Neural cell (in vitro differentiated cells): ENCODE data around the gene TMEM208. TPM values are rescaled to one million over a fixed set of nuclear protein-coding genes. Genes with fewer than 3 reads are reported as not detected.
A peak's percentile ranks its signal among the peaks of the same experiment; 100 is the strongest.

Experiments used
- H2AFZ ChIP-seq: fragments of 200-600, 300-800 bp; sonication (generic), shearing (Covaris generic); 2 replicates; pipeline ENCODE4 v1.6.0; 2014; ENCODE audit warnings: low read depth, mild to moderate bottlenecking, antibody characterized with exemption, low read length, moderate library complexity
- H3F3A ChIP-seq: fragments of 200-600 bp; shearing (Covaris generic); 2 replicates; pipeline ENCODE4 v1.6.1; 2016; ENCODE audit warnings: mild to moderate bottlenecking, moderate library complexity, mixed read lengths, antibody characterized with exemption, low read length; ENCODE audit not compliant: insufficient read depth, poor library complexity, severe bottlenecking
- H3K27ac ChIP-seq: fragments of 200-600, 300-800 bp; sonication (generic), shearing (Covaris generic); 2 replicates; pipeline ENCODE4 v1.5.1; 2014; ENCODE audit warnings: mild to moderate bottlenecking, low read length, moderate library complexity
- H3K27me3 ChIP-seq: fragments of 300-800, 200-600 bp; sonication (generic), shearing (Covaris generic); 2 replicates; pipeline ENCODE4 v1.6.0; 2014; ENCODE audit warnings: mild to moderate bottlenecking, low read depth, low read length, moderate library complexity; ENCODE audit not compliant: insufficient read depth
- H3K36me3 ChIP-seq: fragments of 300-800, 200-600 bp; sonication (generic), shearing (Covaris generic); 2 replicates; pipeline ENCODE4 v1.5.1; 2014; ENCODE audit warnings: mild to moderate bottlenecking, antibody characterized with exemption, low read length, moderate library complexity; ENCODE audit not compliant: insufficient read depth
- H3K4me2 ChIP-seq: fragments of 300-800, 200-600 bp; sonication (generic), shearing (Covaris generic); 2 replicates; pipeline ENCODE4 v1.6.0; 2014; ENCODE audit warnings: mild to moderate bottlenecking, low read length
- H3K4me3 ChIP-seq: fragments of 300-800, 200-600 bp; sonication (generic), shearing (Covaris generic); 2 replicates; pipeline ENCODE4 v1.5.1; 2014; ENCODE audit warnings: mild to moderate bottlenecking, low read length, moderate library complexity
- H3K79me2 ChIP-seq: fragments of 200-600 bp; shearing (Covaris generic); replicated peaks from 2 replicates; pipeline ENCODE4 v1.6.0; 2014; ENCODE audit warnings: mild to moderate bottlenecking, low read length, moderate library complexity; ENCODE audit not compliant: insufficient read depth
- H3K9ac ChIP-seq: fragments of 300-800, 200-600 bp; sonication (generic), shearing (Covaris generic); 2 replicates; pipeline ENCODE4 v1.6.1; 2016; ENCODE audit warnings: mild to moderate bottlenecking, low read length, mixed read lengths
- H3K9me2 ChIP-seq: fragments of 200-600 bp; shearing (Covaris generic); 2 replicates; pipeline ENCODE4 v1.6.1; 2016; ENCODE audit warnings: mild to moderate bottlenecking, low read length, mixed read lengths; ENCODE audit not compliant: insufficient read depth
- H3K9me3 ChIP-seq: fragments of 200-600, 300-800 bp; sonication (generic), shearing (Covaris generic); 2 replicates; pipeline ENCODE4 v1.6.1; 2016; ENCODE audit warnings: mild to moderate bottlenecking, mixed run types, low read length, moderate library complexity, mixed read lengths
- H4K20me1 ChIP-seq: fragments of 200-600 bp; shearing (Covaris generic); 2 replicates; pipeline ENCODE4 v1.6.1; 2016; ENCODE audit warnings: mild to moderate bottlenecking, mixed run types; ENCODE audit not compliant: insufficient read depth
- EP300 ChIP-seq: fragments of 450-650 bp; conservative IDR thresholded peaks from 2 replicates; pipeline ENCODE4 v1.6.1; 2014; ENCODE audit warnings: antibody characterized with exemption, mild to moderate bottlenecking, moderate library complexity; ENCODE audit not compliant: poor library complexity, severe bottlenecking
- EZH2 ChIP-seq: fragments of 200-600, 300-800 bp; shearing (Covaris generic), sonication (generic); IDR thresholded peaks from 2 replicates; pipeline ENCODE4 v1.6.1; 2014; ENCODE audit warnings: antibody characterized with exemption, low read length, borderline replicate concordance, mild to moderate bottlenecking; ENCODE audit not compliant: insufficient read depth, poor library complexity, severe bottlenecking
- MXI1 ChIP-seq: fragments of 450-650 bp; conservative IDR thresholded peaks from 2 replicates; pipeline ENCODE4 v1.6.1; 2014; ENCODE audit warnings: antibody characterized with exemption, mild to moderate bottlenecking; ENCODE audit not compliant: poor library complexity, severe bottlenecking
- POLR2AphosphoS5 ChIP-seq: IDR thresholded peaks from 2 replicates; pipeline ENCODE4 v1.6.1; 2012
- RAD21 ChIP-seq: fragments of 450-650 bp; conservative IDR thresholded peaks from 2 replicates; pipeline ENCODE4 v1.6.1; 2014; ENCODE audit warnings: antibody characterized with exemption, mild to moderate bottlenecking, moderate library complexity
- SMC3 ChIP-seq: fragments of 450-650 bp; conservative IDR thresholded peaks from 2 replicates; pipeline ENCODE4 v1.6.1; 2014; ENCODE audit warnings: antibody characterized with exemption, mild to moderate bottlenecking, moderate library complexity; ENCODE audit not compliant: poor library complexity
- TAF1 ChIP-seq: IDR thresholded peaks from 2 replicates; pipeline ENCODE4 v1.6.1; 2012; ENCODE audit warnings: low read depth
- polyA plus RNA-seq: library from polyadenylated mRNA; depleted of rRNA; stranded (reverse); fragments of >200 nt; gene quantifications from 2 replicates; pipeline ENCODE4 v1.2.3, GENCODE V29; 2014
- TF ChIP-seq, protein P1 (sequence below): fragments of 450-650 bp; IDR thresholded peaks from 2 replicates; pipeline ENCODE4 v1.5.1; 2014; ENCODE audit warnings: antibody characterized with exemption, mild to moderate bottlenecking, moderate library complexity; ENCODE audit not compliant: poor library complexity, severe bottlenecking
- TF ChIP-seq, protein P2 (sequence below): IDR thresholded peaks from 2 replicates; pipeline ENCODE4 v1.6.1; 2012; ENCODE audit warnings: borderline replicate concordance

Gene TMEM208
- polyA plus RNA-seq, 1 donor from 2014 or later: 53.5 TPM

DNA sequence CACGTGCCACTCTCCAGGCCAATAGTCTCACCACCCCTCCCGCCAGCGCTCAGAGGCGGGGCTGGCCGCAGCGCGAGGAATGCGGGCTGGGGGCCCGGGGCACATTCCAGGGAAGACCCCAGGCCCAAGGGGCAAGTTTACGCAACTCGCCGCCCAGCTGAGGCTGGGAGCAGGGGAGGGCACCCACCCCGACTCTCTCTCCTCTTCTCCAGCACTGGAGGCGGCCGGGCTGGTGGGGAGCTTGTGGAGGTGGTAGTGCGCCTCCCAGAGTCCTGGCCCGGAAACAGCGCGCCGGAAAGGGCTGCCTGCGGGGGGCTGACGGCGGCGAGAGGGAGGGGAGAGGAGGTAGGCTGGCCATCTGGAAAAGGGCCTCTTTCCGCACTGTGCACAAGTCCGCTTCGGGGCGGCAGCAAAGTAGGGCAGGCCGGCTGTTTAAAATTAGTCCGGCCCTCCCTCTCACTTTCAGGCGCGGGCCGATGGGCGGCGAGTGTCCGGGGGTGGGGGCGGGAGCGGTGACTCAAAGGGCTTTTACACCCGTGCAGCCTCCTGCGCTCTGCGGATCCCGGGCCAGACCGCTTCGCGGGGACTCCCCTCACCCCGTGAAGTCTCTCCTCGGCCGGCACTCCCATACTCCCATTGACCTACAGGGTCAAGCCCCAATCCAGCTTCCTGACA is 19.3 kb downstream of the TMEM208 start:
- Histone ChIP-seq H3K79me2 (no peaks in the 10 kb centered on the region), H3K9me2 (no peaks in the 10 kb centered on the region), H3K36me3 (no peaks in the 10 kb centered on the region), H3F3A (no peaks in the 10 kb centered on the region), H3K4me2 (no peak overlapping the region), H2AFZ (no peak overlapping the region), H4K20me1 (no peaks in the 10 kb centered on the region), H3K27ac (no peak overlapping the region), H3K27me3 (peaks cover 49% of the 10 kb centered on the region), H3K4me3 (peak overlapping the region; percentile 70), H3K9ac (no peak overlapping the region), H3K9me3 (no peaks in the 10 kb centered on the region)
- TF ChIP-seq EZH2 (no peak), TAF1 (no peak), RAD21 (no peak), SMC3 (no peak)

DNA sequence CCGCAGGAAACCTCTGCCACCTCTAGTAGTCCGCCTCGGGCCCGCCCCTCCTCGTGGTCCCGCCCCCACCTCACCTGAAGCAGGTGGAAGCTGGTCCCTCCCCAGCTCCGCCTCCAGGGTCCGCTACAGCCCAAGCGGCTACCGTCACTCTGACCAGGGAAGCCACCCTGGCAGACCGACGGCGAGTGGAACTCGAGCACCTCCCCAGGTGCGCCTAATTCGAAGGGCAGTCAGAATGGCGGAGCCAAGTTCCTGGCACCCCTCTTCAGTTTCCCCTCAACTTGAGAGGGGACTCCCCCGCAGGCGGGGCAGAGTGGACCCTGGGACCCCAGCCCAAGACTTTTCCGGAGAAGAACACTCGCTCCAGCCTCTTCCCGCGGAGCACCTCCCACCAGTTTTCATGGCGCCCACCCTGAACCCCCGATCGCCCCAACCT is 19.8 kb downstream of the TMEM208 start:
- Histone ChIP-seq H4K20me1 (no peaks in the 10 kb centered on the region), H2AFZ (no peak overlapping the region), H3K4me3 (peak overlapping the region; percentile 70), H3K9me3 (no peaks in the 10 kb centered on the region), H3K27me3 (peaks cover 49% of the 10 kb centered on the region), H3F3A (no peaks in the 10 kb centered on the region), H3K79me2 (no peaks in the 10 kb centered on the region), H3K36me3 (no peaks in the 10 kb centered on the region), H3K27ac (no peak overlapping the region), H3K9me2 (no peaks in the 10 kb centered on the region), H3K4me2 (peak overlapping the region; percentile 73), H3K9ac (no peak overlapping the region)
- TF ChIP-seq POLR2AphosphoS5: no peak
- TF ChIP-seq MXI1: no peak
- TF ChIP-seq EZH2: no peak
- TF ChIP-seq TAF1: no peak
- TF ChIP-seq RAD21: no peak
- TF ChIP-seq SMC3: no peak
- TF ChIP-seq, protein P1, sequence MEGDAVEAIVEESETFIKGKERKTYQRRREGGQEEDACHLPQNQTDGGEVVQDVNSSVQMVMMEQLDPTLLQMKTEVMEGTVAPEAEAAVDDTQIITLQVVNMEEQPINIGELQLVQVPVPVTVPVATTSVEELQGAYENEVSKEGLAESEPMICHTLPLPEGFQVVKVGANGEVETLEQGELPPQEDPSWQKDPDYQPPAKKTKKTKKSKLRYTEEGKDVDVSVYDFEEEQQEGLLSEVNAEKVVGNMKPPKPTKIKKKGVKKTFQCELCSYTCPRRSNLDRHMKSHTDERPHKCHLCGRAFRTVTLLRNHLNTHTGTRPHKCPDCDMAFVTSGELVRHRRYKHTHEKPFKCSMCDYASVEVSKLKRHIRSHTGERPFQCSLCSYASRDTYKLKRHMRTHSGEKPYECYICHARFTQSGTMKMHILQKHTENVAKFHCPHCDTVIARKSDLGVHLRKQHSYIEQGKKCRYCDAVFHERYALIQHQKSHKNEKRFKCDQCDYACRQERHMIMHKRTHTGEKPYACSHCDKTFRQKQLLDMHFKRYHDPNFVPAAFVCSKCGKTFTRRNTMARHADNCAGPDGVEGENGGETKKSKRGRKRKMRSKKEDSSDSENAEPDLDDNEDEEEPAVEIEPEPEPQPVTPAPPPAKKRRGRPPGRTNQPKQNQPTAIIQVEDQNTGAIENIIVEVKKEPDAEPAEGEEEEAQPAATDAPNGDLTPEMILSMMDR: no peak
- TF ChIP-seq EP300: no peak
- TF ChIP-seq, protein P2, sequence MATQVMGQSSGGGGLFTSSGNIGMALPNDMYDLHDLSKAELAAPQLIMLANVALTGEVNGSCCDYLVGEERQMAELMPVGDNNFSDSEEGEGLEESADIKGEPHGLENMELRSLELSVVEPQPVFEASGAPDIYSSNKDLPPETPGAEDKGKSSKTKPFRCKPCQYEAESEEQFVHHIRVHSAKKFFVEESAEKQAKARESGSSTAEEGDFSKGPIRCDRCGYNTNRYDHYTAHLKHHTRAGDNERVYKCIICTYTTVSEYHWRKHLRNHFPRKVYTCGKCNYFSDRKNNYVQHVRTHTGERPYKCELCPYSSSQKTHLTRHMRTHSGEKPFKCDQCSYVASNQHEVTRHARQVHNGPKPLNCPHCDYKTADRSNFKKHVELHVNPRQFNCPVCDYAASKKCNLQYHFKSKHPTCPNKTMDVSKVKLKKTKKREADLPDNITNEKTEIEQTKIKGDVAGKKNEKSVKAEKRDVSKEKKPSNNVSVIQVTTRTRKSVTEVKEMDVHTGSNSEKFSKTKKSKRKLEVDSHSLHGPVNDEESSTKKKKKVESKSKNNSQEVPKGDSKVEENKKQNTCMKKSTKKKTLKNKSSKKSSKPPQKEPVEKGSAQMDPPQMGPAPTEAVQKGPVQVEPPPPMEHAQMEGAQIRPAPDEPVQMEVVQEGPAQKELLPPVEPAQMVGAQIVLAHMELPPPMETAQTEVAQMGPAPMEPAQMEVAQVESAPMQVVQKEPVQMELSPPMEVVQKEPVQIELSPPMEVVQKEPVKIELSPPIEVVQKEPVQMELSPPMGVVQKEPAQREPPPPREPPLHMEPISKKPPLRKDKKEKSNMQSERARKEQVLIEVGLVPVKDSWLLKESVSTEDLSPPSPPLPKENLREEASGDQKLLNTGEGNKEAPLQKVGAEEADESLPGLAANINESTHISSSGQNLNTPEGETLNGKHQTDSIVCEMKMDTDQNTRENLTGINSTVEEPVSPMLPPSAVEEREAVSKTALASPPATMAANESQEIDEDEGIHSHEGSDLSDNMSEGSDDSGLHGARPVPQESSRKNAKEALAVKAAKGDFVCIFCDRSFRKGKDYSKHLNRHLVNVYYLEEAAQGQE: no peak
